NCI-H226 (cell line): ENCODE data around the gene GALNT11.
"Not testable (repeated sequence)": the region's sequence is repeated elsewhere in the genome, so short reads cannot be mapped to it uniquely, and the experiment has no call there.

Source experiments
- DNase-seq: peaks from one replicate; pipeline ENCODE4 v3.0.0-alpha.2; 2015

GALNT11 gene

GRCh38 chr7:152076324-152076821 is 50.9 kb downstream of the GALNT11 start:
- no peak for DNase-seq

GRCh38 chr7:152076940-152077933 is 51.8 kb downstream of the GALNT11 start:
- no peak for DNase-seq

- DNase-seq, result no peak
These were observed 52.6 kb downstream of the GALNT11 start for GRCh38 chr7:152078025-152078424.

- no peak for DNase-seq
These were observed 53.3 kb downstream of the GALNT11 start for GRCh38 chr7:152078786-152079185.

GRCh38 chr7:152081088-152081487 is 55.6 kb downstream of the GALNT11 start:
- DNase-seq, result peak; percentile 22

- not testable (repeated sequence) for DNase-seq
These were observed 56.7 kb downstream of the GALNT11 start for GRCh38 chr7:152082073-152082721.

GRCh38 chr7:152085131-152085530 is 59.7 kb downstream of the GALNT11 start:
- DNase-seq, result no peak

- peak; percentile 37 for DNase-seq
These were observed 61.0 kb downstream of the GALNT11 start for GRCh38 chr7:152086513-152086912.

- no peak for DNase-seq
These were observed 63.7 kb downstream of the GALNT11 start for GRCh38 chr7:152089183-152089582.

- DNase-seq, result no peak
These were observed 65.3 kb downstream of the GALNT11 start for GRCh38 chr7:152090747-152091146.

- no peak for DNase-seq
These were observed 68.2 kb downstream of the GALNT11 start for GRCh38 chr7:152093717-152094116.

- no peak for DNase-seq
These were observed 70.3 kb downstream of the GALNT11 start for GRCh38 chr7:152095771-152096170.

- DNase-seq, result no peak
These were observed 71.9 kb downstream of the GALNT11 start for GRCh38 chr7:152097330-152097729.

- DNase-seq, result no peak
These were observed 77.6 kb downstream of the GALNT11 start for GRCh38 chr7:152103066-152103465.

- DNase-seq, result no peak
These were observed 78.2 kb downstream of the GALNT11 start for GRCh38 chr7:152103691-152104090.

GRCh38 chr7:152105205-152105604 is 79.7 kb downstream of the GALNT11 start:
- no peak for DNase-seq

GRCh38 chr7:152106990-152107389 is 81.5 kb downstream of the GALNT11 start:
- no peak for DNase-seq

GRCh38 chr7:152107945-152108344 is 82.5 kb downstream of the GALNT11 start:
- DNase-seq, result no peak

- DNase-seq, result no peak
These were observed 82.9 kb downstream of the GALNT11 start for GRCh38 chr7:152108359-152108758.

- DNase-seq, result no peak
These were observed 87.4 kb downstream of the GALNT11 start for GRCh38 chr7:152112829-152113228.

- no peak for DNase-seq
These were observed 89.7 kb downstream of the GALNT11 start for GRCh38 chr7:152115021-152115718.

- DNase-seq, result no peak
These were observed 91.9 kb downstream of the GALNT11 start for GRCh38 chr7:152117356-152117755.

GRCh38 chr7:152120210-152120609 is 94.7 kb downstream of the GALNT11 start:
- no peak for DNase-seq
